ENCODE data around the gene KLF5. TPM values are rescaled to one million over a fixed set of nuclear protein-coding genes. Genes with fewer than 3 reads are reported as not detected.

The KLF5 gene
- total RNA-seq, 4 donors from 2014 or later = 2.3 to 8.3 (median 4.7) TPM

GRCh38 chr13:73055813-73056564 is 2.8 kb upstream of the KLF5 start:
- Histone ChIP-seq H3K36me3 (no peaks in the 10 kb centered on the region), H3K4me3 (no peak overlapping the region), H3K4me1 (peaks cover 6 to 19% (median 15%) of the 10 kb centered on the region in 4 donors), H3K9me3 (no peaks in the 10 kb centered on the region), H3K27me3 (peaks cover 0 to 3% (median 0%) of the 10 kb centered on the region in 4 donors), H3K27ac (replicated peaks in 1 of 4) (no peak overlapping the region)
- 72% methylated on average over 8 of the region's 8 CpGs for WGBS
- intact Hi-C loops (cut with DNase I) = loop anchor here (10.0 kb wide), 2 partner anchors 229 to 649 kb away; no protein-coding TSS in a partner anchor
- DNase-seq (ENCODE audit: extremely low spot score) = no peak
- no peak for TF ChIP-seq POLR2AphosphoS5 (IDR thresholded peaks at IDR 0.05)
- TF ChIP-seq CTCF (IDR thresholded peaks at IDR 0.05) = no peak
- TF ChIP-seq POLR2A (IDR thresholded peaks at IDR 0.05; ENCODE audit: low read depth) = no peak
- TF ChIP-seq EP300 (IDR thresholded peaks at IDR 0.05) = no peak

GRCh38 chr13:73056565-73056962 is 2.2 kb upstream of the KLF5 start:
- Histone ChIP-seq H3K9me3 (no peaks in the 10 kb centered on the region), H3K4me1 (peaks cover 6 to 19% (median 18%) of the 10 kb centered on the region in 4 donors), H3K36me3 (no peaks in the 10 kb centered on the region), H3K27ac (replicated peaks in 1 of 4) (no peak overlapping the region), H3K27me3 (peaks cover 0 to 3% (median 0%) of the 10 kb centered on the region in 4 donors), H3K4me3 (no peak overlapping the region)
- TF ChIP-seq CTCF (IDR thresholded peaks at IDR 0.05) (no peak), POLR2A (IDR thresholded peaks at IDR 0.05; ENCODE audit: low read depth) (no peak), EP300 (IDR thresholded peaks at IDR 0.05) (no peak), POLR2AphosphoS5 (IDR thresholded peaks at IDR 0.05) (no peak)
- intact Hi-C loops (cut with DNase I) = loop anchor here (10.0 kb wide), 2 partner anchors 228 to 648 kb away; no protein-coding TSS in a partner anchor
- no peak for DNase-seq (ENCODE audit: extremely low spot score)
- 90% methylated on average over 4 of the region's 4 CpGs for WGBS

GRCh38 chr13:73057284-73058063 is 1.3 kb upstream of the KLF5 start:
- Histone ChIP-seq H3K4me1 (peaks cover 6 to 19% (median 18%) of the 10 kb centered on the region in 4 donors), H3K27ac (replicated peaks in 1 of 4) (no peak overlapping the region), H3K9me3 (no peaks in the 10 kb centered on the region), H3K4me3 (peak overlapping the region in 3 of 4 donors; percentile 82 to 92 (median 86)), H3K27me3 (peaks cover 0 to 3% (median 0%) of the 10 kb centered on the region in 4 donors), H3K36me3 (peaks cover 0 to 3% (median 0%) of the 10 kb centered on the region in 4 donors)
- intact Hi-C loops (cut with DNase I) = loop anchor here (10.0 kb wide), 2 partner anchors 227 to 647 kb away; no protein-coding TSS in a partner anchor
- no peak for DNase-seq (ENCODE audit: extremely low spot score)
- 86% methylated on average over 4 of the region's 4 CpGs for WGBS
- no peak for TF ChIP-seq CTCF (IDR thresholded peaks at IDR 0.05)
- TF ChIP-seq POLR2A (IDR thresholded peaks at IDR 0.05; ENCODE audit: low read depth) = no peak
- TF ChIP-seq EP300 (IDR thresholded peaks at IDR 0.05) = no peak
- no peak for TF ChIP-seq POLR2AphosphoS5 (IDR thresholded peaks at IDR 0.05)

- H3K4me3 ChIP-seq = peak overlapping the region; percentile 82 to 92 (median 87)
- peak overlapping the region in 1 of 4 donors; percentile 80 for H3K27ac ChIP-seq (replicated peaks in 1 of 4)
- intact Hi-C loops (cut with DNase I) = loop anchor here (10.0 kb wide), 2 partner anchors 227 to 647 kb away; no protein-coding TSS in a partner anchor
- peaks cover 6 to 19% (median 18%) of the 10 kb centered on the region in 4 donors for H3K4me1 ChIP-seq
- WGBS = 23% methylated on average over 6 of the region's 6 CpGs
- DNase-seq (ENCODE audit: extremely low spot score) = no peak
- peaks cover 0 to 3% (median 0%) of the 10 kb centered on the region in 4 donors for H3K36me3 ChIP-seq
- H3K9me3 ChIP-seq = no peaks in the 10 kb centered on the region
- TF ChIP-seq POLR2A (IDR thresholded peaks at IDR 0.05; ENCODE audit: low read depth) = no peak
- no peak for TF ChIP-seq POLR2AphosphoS5 (IDR thresholded peaks at IDR 0.05)
- no peak for TF ChIP-seq EP300 (IDR thresholded peaks at IDR 0.05)
- no peak for TF ChIP-seq CTCF (IDR thresholded peaks at IDR 0.05)
- peaks cover 0 to 3% (median 0%) of the 10 kb centered on the region in 4 donors for H3K27me3 ChIP-seq
Measured at GRCh38 chr13:73058064-73058313, 816 bp upstream of the KLF5 start.
